Upper lobe of left lung (tissue), 4 donors: ENCODE measurements around the gene SMPX.

Experiments
- EP300 ChIP-seq, 4 donors: sonication (generic); formaldehyde crosslinking; IDR thresholded peaks; one replicate each; pipeline ENCODE4 v1.5.1; 2017; ENCODE audit warnings: antibody characterized with exemption in 4 of 4, control low read depth in 2 of 4
- TF ChIP-seq, protein P1 (sequence below), 6 experiments: fragments of 450-650 bp in 4 of 6; fragments of 200-600 bp in 2 of 6; sonication (generic) in 2 of 6; IDR thresholded peaks; one replicate each; pipeline ENCODE4 v1.5.1; 2016 to 2019; ENCODE audit warnings: antibody characterized with exemption in 6 of 6

DNA sequence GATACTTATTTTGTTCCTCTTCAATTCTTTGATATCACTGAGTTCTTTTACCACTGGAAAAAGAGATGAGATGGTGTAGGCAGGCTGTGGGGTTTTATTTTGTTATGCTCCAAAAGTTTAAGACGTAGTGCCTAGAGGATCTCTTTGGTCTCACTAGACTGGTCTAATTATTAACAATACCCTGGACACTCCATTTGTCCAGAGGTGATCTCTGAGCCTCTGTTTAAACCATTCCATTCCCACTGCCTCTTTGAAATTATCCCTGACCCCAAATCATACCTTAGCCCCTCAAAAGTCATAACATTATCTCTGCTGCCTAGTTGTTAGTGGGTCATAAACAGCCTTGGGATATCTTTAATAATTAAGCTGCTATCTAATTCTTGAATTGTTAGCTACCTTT lies 24.2 kb downstream of the SMPX start:
- TF ChIP-seq EP300 (IDR thresholded peaks at IDR 0.05) = no peak
- TF ChIP-seq, protein P1, sequence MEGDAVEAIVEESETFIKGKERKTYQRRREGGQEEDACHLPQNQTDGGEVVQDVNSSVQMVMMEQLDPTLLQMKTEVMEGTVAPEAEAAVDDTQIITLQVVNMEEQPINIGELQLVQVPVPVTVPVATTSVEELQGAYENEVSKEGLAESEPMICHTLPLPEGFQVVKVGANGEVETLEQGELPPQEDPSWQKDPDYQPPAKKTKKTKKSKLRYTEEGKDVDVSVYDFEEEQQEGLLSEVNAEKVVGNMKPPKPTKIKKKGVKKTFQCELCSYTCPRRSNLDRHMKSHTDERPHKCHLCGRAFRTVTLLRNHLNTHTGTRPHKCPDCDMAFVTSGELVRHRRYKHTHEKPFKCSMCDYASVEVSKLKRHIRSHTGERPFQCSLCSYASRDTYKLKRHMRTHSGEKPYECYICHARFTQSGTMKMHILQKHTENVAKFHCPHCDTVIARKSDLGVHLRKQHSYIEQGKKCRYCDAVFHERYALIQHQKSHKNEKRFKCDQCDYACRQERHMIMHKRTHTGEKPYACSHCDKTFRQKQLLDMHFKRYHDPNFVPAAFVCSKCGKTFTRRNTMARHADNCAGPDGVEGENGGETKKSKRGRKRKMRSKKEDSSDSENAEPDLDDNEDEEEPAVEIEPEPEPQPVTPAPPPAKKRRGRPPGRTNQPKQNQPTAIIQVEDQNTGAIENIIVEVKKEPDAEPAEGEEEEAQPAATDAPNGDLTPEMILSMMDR (IDR thresholded peaks at IDR 0.05) = no peak
